ENCODE data around the gene NT5C3B.

NT5C3B gene

GRCh38 chr17:41813152-41813680 lies 22.8 kb downstream of the NT5C3B start:
- DNase-seq (ENCODE audit: low read depth in 1 of 2, low spot score in 1 of 2) = no peak
- TF ChIP-seq POLR2AphosphoS5 (IDR thresholded peaks at IDR 0.05; ENCODE audit: low read depth) (no peak), CTCF (IDR thresholded peaks at IDR 0.05; ENCODE audit: insufficient read depth, low read length) (no peak), REST (IDR thresholded peaks at IDR 0.05; ENCODE audit: insufficient replicate concordance, low read depth) (no peak), SPI1 (IDR thresholded peaks at IDR 0.05; ENCODE audit: borderline replicate concordance, low read depth) (no peak), GABPA (IDR thresholded peaks at IDR 0.05; ENCODE audit: low read depth) (no peak)
- H3K4me3 ChIP-seq (replicated peaks; ENCODE audit: insufficient read depth, low read length) = no peak overlapping the region
- peaks cover 20% of the 10 kb centered on the region for H3K27me3 ChIP-seq (ENCODE audit: insufficient read depth, poor library complexity, severe bottlenecking)
- H3K27ac ChIP-seq (replicated peaks) = no peak overlapping the region

- Histone ChIP-seq H3K27me3 (ENCODE audit: insufficient read depth, poor library complexity, severe bottlenecking) (peaks cover 20% of the 10 kb centered on the region), H3K27ac (replicated peaks) (no peak within 1 kb of the TSS)
- DNase-seq (ENCODE audit: low read depth in 1 of 2, low spot score in 1 of 2) = peak in 1 of 2 experiments; percentile 3
Measured at GRCh38 chr17:41812381-41813151, 23.5 kb downstream of the NT5C3B start, which contains the start of gene FKBP10. TSS of gene FKBP10 (plus strand) at chr17:41813004. CDS start at chr17:41813035, 31 bp downstream.

More at GRCh38 chr17:41812381-41813151, 23.5 kb downstream of the NT5C3B start, which contains the start of gene FKBP10:
- TF ChIP-seq REST (IDR thresholded peaks at IDR 0.05; ENCODE audit: insufficient replicate concordance, low read depth) (no peak), GABPA (IDR thresholded peaks at IDR 0.05; ENCODE audit: low read depth) (no peak), POLR2AphosphoS5 (IDR thresholded peaks at IDR 0.05; ENCODE audit: low read depth) (no peak), CTCF (IDR thresholded peaks at IDR 0.05; ENCODE audit: insufficient read depth, low read length) (no peak), SPI1 (IDR thresholded peaks at IDR 0.05; ENCODE audit: borderline replicate concordance, low read depth) (no peak)
- H3K4me3 ChIP-seq (replicated peaks; ENCODE audit: insufficient read depth, low read length) = peak within 1 kb of the TSS; percentile 58

Data from HL-60 (cell line).